ENCODE results near the gene KRT80.

DNA sequence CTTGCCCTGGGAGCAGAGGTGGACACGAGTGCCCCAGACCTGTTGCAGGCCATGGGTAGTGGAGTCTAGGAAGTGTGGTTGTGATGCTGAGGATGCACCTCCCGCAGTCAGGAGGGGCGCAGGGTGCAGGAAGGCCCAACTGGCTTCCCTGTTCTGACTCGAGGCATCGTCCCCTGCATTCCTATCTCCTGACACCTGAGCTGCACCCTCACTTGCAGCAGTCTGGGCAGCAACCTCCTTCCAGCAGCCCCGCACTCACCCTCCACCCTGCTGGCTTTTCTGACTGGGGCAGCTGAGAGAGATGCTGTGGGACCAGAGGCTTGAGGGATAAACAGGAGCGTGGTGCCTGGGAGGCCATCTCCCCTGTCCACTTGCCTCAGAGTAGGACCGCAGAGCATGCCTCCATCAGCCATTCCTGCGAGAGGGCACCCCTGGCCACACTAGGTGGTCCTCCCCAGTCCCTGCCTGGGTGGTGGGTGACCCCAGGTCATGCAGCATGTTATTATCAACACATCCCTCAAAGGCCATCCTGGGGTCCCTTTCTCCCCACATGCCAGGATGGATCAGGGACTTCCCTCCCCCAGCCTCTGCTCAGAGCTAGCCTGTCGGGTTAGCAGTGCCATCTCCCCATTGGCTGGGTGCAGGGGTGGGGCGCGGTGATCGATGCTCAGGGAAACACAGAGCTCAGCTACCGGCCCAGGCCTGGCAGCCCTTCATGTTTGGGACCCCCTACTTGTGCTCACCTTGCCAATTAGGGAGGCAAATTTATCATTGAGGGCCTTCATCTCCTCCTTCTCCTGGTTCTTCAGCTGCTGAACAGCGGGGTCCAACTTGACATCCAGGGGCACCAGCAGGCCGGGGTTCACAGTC, 719 bp downstream of the KRT80 start:
- TF ChIP-seq, protein P1, sequence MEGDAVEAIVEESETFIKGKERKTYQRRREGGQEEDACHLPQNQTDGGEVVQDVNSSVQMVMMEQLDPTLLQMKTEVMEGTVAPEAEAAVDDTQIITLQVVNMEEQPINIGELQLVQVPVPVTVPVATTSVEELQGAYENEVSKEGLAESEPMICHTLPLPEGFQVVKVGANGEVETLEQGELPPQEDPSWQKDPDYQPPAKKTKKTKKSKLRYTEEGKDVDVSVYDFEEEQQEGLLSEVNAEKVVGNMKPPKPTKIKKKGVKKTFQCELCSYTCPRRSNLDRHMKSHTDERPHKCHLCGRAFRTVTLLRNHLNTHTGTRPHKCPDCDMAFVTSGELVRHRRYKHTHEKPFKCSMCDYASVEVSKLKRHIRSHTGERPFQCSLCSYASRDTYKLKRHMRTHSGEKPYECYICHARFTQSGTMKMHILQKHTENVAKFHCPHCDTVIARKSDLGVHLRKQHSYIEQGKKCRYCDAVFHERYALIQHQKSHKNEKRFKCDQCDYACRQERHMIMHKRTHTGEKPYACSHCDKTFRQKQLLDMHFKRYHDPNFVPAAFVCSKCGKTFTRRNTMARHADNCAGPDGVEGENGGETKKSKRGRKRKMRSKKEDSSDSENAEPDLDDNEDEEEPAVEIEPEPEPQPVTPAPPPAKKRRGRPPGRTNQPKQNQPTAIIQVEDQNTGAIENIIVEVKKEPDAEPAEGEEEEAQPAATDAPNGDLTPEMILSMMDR (conservative IDR thresholded peaks at IDR 0.05 in 1 of 2, IDR thresholded peaks at IDR 0.05 in 1 of 2; ENCODE audit: extremely low read depth in 1 of 2, insufficient read depth in 1 of 2, low read depth in 1 of 2, low read length in 2 of 2), result no peak
- TF ChIP-seq EZH2 (IDR thresholded peaks at IDR 0.05; ENCODE audit: borderline replicate concordance, low read length), result no peak

All from mammary epithelial cell (primary cell).